D721Med (cell line): ENCODE results near the gene SENP7.

Experiments used
- DNase-seq: peaks from one replicate; pipeline ENCODE4 v3.0.0; 2011; ENCODE audit warnings: low spot score; ENCODE audit not compliant: insufficient read length
- FAIRE-seq: peaks from 2 replicates; lab custom pipeline; 2011; peaks lifted over from hg19 to GRCh38; lab: Jason Lieb, UNC
- TF ChIP-seq, protein P1 (sequence below): IDR thresholded peaks from 2 replicates; pipeline ENCODE4 v1.5.1; 2012; ENCODE audit warnings: mild to moderate bottlenecking, control low read depth; ENCODE audit not compliant: insufficient read depth; ENCODE audit errors: missing control alignments

The SENP7 gene

DNA sequence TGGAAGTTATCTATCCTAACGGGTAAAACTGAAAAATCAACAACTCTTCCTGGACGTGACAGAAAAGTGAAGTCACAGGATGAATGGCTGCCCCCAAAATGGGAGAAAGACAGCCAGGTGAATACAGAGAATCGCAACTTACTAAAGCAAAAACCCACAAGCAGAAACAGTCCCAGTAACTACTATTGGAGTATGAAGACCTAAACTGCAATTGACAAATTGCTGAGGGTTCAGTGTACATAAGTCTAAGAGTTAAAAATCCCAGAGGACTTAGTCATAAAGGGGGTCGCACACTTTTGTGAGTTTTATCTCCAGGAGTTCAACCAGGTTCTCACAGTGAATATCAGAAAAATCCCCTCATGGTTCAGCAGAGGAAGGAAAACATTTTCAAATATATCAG lies 135.8 kb downstream of the SENP7 start:
- TF ChIP-seq, protein P1, sequence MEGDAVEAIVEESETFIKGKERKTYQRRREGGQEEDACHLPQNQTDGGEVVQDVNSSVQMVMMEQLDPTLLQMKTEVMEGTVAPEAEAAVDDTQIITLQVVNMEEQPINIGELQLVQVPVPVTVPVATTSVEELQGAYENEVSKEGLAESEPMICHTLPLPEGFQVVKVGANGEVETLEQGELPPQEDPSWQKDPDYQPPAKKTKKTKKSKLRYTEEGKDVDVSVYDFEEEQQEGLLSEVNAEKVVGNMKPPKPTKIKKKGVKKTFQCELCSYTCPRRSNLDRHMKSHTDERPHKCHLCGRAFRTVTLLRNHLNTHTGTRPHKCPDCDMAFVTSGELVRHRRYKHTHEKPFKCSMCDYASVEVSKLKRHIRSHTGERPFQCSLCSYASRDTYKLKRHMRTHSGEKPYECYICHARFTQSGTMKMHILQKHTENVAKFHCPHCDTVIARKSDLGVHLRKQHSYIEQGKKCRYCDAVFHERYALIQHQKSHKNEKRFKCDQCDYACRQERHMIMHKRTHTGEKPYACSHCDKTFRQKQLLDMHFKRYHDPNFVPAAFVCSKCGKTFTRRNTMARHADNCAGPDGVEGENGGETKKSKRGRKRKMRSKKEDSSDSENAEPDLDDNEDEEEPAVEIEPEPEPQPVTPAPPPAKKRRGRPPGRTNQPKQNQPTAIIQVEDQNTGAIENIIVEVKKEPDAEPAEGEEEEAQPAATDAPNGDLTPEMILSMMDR = no peak
- DNase-seq = no peak
- FAIRE-seq = no peak

DNA sequence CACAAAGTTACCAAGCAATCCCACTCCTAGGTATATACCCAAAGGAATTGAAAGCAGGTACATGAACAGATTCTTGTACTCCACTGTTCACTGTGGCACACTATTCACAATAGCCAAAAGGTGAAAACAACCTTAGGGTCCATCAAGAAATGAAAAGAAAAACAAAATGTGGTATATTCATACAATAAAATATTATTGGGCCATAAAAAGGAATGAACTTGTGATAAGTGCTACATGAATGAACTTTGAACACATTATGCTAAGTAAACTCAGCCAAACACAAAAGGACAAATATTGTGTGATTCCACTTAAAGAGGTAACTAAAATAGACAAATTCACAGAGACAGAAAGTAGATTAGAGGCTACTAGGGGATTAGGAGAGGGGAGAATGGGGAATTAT lies 137.4 kb downstream of the SENP7 start:
- DNase-seq (no peak), FAIRE-seq (no peak)
- TF ChIP-seq, protein P1 = no peak

DNA sequence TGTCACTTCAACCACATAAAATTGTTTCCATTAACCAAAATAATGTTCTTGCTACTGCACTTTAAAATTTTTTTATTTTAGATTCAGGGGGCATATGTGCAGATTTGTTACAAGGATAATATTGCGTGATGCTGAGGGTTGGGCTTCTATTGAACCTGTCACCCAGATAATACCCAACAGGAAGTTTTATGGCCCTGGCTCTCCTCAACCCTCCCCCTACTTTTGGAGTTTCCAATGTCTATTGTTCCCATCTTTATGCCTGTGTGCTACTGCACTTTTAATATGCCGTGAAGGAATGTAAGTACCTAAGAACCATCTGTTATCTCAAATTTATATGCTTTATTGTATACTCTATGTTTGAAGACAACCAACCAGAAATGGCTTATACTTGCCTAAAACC lies 150.6 kb downstream of the SENP7 start:
- no peak for FAIRE-seq
- TF ChIP-seq, protein P1 = no peak
- no peak for DNase-seq

DNA sequence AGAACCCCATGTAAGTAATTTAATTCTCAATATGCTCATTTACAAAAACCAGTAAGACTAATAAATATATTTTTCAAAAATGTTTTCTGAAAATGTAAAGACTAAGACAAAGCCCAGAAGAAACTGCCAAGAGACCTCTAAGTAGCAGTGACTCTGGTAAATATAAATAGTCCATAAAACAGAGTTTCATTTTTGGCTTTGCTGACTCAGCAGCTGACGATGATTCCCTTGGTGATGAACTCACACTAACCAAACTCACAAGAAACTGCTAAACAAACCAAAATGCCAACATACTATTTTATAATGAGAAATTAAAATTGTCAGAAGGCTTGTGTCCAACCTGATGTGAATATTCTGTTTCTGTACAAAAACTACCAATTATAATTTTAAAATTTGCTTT lies 161.2 kb downstream of the SENP7 start:
- FAIRE-seq (no peak), DNase-seq (no peak)

DNA sequence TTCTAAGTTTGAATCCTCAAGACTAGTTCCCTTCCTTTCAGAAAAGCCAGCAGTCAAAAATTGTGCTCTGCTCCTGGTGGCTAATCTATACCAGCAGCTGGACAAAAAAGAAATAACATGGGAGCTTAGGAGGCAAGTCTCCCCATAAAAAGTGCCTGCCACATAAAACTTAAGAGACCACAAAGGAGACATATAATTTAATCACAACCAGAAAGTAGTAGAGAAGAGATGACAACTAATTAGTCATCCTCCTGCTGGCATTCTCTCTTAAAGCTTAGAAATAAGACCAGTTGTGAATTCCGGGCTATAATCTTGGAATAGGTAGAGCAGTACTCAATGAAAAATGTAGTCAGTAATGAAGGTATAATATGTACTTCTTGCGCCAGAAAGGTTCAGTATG lies 172.4 kb downstream of the SENP7 start:
- TF ChIP-seq, protein P1 = no peak
- FAIRE-seq (no peak), DNase-seq (no peak)

More for the DNA sequence above, 161.2 kb downstream of the SENP7 start:
- TF ChIP-seq, protein P1 = no peak

DNA sequence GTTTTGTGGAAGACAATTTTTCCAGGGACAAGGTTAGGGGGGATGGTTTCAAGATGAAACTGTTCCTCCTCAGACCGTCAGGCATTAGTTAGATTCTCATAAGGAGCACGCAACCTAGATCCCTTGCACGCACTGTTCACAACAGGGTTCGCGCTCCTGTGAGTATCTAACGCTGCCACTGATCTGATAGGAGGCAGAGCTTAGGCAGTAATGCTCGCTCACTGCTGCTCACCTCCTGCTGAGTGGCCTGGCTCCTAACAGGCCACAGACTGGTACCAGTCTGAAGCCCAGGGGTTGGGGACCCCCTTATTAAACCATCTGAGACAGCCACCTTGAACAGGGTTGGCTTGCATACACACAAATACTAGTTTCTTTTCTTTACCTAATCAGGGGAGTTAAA lies 179.1 kb downstream of the SENP7 start:
- DNase-seq = no peak
- no peak for FAIRE-seq
- TF ChIP-seq, protein P1 = no peak

DNA sequence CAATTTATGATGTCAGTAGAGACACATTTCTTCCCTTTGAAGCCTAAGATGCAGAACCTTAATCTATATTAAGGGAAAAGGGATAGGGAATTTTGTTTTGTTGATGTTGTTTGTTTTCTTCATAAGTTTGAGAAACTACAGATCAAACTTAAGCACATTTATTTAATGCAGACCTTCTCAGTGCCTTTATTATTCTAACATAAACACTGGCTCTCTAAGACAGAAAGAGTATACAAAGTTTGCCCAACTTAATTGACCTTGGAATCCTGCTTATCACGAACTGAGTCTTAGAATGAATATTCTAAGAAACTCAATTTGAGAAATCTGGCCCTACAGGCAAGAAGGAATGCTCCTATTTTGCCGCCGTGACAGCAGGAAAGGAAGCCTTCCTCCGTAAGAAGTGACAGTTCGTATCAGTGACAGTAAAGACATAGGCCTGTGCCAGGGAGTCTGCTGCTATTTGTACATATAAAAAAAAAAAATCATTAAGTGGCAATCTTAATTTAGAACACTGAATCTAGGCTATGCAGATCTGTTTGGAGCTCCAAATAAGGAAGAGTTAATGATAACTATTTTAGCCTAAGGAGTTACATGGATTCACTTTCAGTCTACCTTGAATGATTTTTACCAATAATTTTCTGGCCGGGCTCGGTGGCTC lies 183.9 kb downstream of the SENP7 start:
- DNase-seq = no peak
- TF ChIP-seq, protein P1 = no peak
- FAIRE-seq = no peak
